Stomach (tissue), 9 donors: ENCODE data around the gene GPATCH3. TPM values are rescaled to one million over a fixed set of nuclear protein-coding genes. Genes with fewer than 3 reads are reported as not detected.

Source experiments
- DNase-seq, 2 donors: peaks; one replicate each; pipeline versions ENCODE4 v3.0.0 to v3.0.0-alpha.2; 2013 to 2019
- H3K27ac ChIP-seq, 5 donors: fragments of 200-600 bp in 4 of 5; sonication (generic) in 4 of 5; one replicate each; pipeline ENCODE4 v1.5.1; 2013 to 2019; ENCODE audit warnings: mild to moderate bottlenecking in 1 of 5, moderate library complexity in 1 of 5
- H3K27me3 ChIP-seq, 3 donors: fragments of 200-600 bp; sonication (generic); one replicate each; pipeline ENCODE4 v1.5.1; 2017 to 2019; ENCODE audit warnings: mixed run types in 1 of 3
- H3K36me3 ChIP-seq, 4 donors: fragments of 200-600 bp; sonication (generic); 1 replicate in 3 of 4; 2 replicates in 1 of 4; pipeline ENCODE4 v1.5.1; 2016 to 2019
- H3K4me1 ChIP-seq, 4 donors: fragments of 200-600 bp; sonication (generic); one replicate each; pipeline ENCODE4 v1.5.1; 2016 to 2019
- H3K4me3 ChIP-seq, 4 donors: fragments of 200-600 bp; sonication (generic) in 3 of 4; one replicate each; pipeline ENCODE4 v1.5.1; 2016 to 2019; ENCODE audit warnings: mild to moderate bottlenecking in 1 of 4
- H3K9me3 ChIP-seq, 4 donors: fragments of 200-600 bp; sonication (generic); one replicate each; pipeline ENCODE4 v1.5.1; 2016 to 2019
- CTCF ChIP-seq, 7 experiments: fragments of 450-650 bp in 4 of 7; fragments of 200-600 bp in 3 of 7; sonication (generic) in 3 of 7; IDR thresholded peaks; one replicate each; pipeline ENCODE4 v1.5.1; 2016 to 2019; ENCODE audit warnings: antibody characterized with exemption in 7 of 7, control low read depth in 2 of 7, mild to moderate bottlenecking in 1 of 7
- EP300 ChIP-seq: sonication (generic); formaldehyde crosslinking; IDR thresholded peaks from one replicate; pipeline ENCODE4 v1.6.1; 2017; ENCODE audit warnings: antibody characterized with exemption
- POLR2A ChIP-seq, 4 donors: fragments of 450-650 bp; IDR thresholded peaks; one replicate each; pipeline ENCODE4 v1.6.1; 2016; ENCODE audit warnings: antibody characterized with exemption in 4 of 4, control low read depth in 2 of 4, mild to moderate bottlenecking in 1 of 4, moderate library complexity in 1 of 4
- POLR2AphosphoS5 ChIP-seq, 3 donors: sonication (generic); formaldehyde crosslinking; IDR thresholded peaks; one replicate each; pipeline ENCODE4 v1.6.1; 2016; ENCODE audit warnings: antibody characterized with exemption in 3 of 3
- WGBS, 5 donors: extraction: QIAGEN DNeasy Blood & Tissue Kit in 3 of 5; methylation state at CpG; one replicate each; pipeline versions ENCODE4 v1.1.5 to v1.1.7; 2013 to 2018; 5-methylcytosine and 5-hydroxymethylcytosine counted together
- intact Hi-C: fragments of 100-400 bp; cut with DNase I; formaldehyde crosslinking; loops from one replicate; pipeline ENCODE4 v1.15.1; 2023; ENCODE audit warnings: low total_unique reads
- polyA plus RNA-seq, 3 donors: library from polyadenylated mRNA; stranded (reverse); fragments of 200-250 nt; gene quantifications; one replicate each; pipeline ENCODE4 v1.2.3, GENCODE V29; 2013
- total RNA-seq, 5 donors: library from RNA; depleted of rRNA; stranded (reverse); fragments of >200 nt; gene quantifications; one replicate each; pipeline versions ENCODE4 v1.1.0 to v1.2.3, GENCODE V29; 2014 to 2016
- donor health status: healthy with polysubstance abuse.
- donor health status: Bipolar disorder and iron deficiency.
- donor health status: healthy.

GPATCH3 gene
- total and polyA plus RNA-seq, 8 donors, result 3.1 to 42.0 (median 12.8) TPM

GRCh38 chr1:26894263-26894662 is 6.0 kb downstream of the GPATCH3 start:
- Histone ChIP-seq H3K36me3 (peaks cover 49 to 72% (median 70%) of the 10 kb centered on the region in 4 donors), H3K4me3 (no peak overlapping the region), H3K27ac (no peak overlapping the region), H3K4me1 (peaks cover 16 to 43% (median 29%) of the 10 kb centered on the region in 4 donors), H3K9me3 (no peaks in the 10 kb centered on the region), H3K27me3 (no peaks in the 10 kb centered on the region)
- no peak for DNase-seq
- WGBS, 5 donors, result 88 to 93% (median 93%) methylated on average over 13 of the region's 13 CpGs
- intact Hi-C loops, result no loop called here
- TF ChIP-seq EP300, result no peak
- no peak for TF ChIP-seq CTCF (IDR thresholded peaks at IDR 0.05)
- TF ChIP-seq POLR2AphosphoS5 (IDR thresholded peaks at IDR 0.05), result no peak
- TF ChIP-seq POLR2A (IDR thresholded peaks at IDR 0.05), result no peak

- Histone ChIP-seq H3K9me3 (no peaks in the 10 kb centered on the region), H3K27me3 (no peaks in the 10 kb centered on the region), H3K4me3 (peak overlapping the region; percentile 73 to 95 (median 86)), H3K27ac (peak overlapping the region; percentile 80 to 96 (median 91)), H3K36me3 (peaks cover 56 to 78% (median 75%) of the 10 kb centered on the region in 4 donors), H3K4me1 (peaks cover 20 to 37% (median 31%) of the 10 kb centered on the region in 4 donors)
- intact Hi-C loops, result no loop called here
- TF ChIP-seq POLR2AphosphoS5 (IDR thresholded peaks at IDR 0.05) (no peak), POLR2A (IDR thresholded peaks at IDR 0.05) (no peak), EP300 (no peak), CTCF (IDR thresholded peaks at IDR 0.05) (no peak)
- 2 to 3% (median 2%) methylated on average over 5 to 12 of the region's 12 CpGs for WGBS, 5 donors
- no peak for DNase-seq
These were observed 9.8 kb downstream of the GPATCH3 start for GRCh38 chr1:26890467-26890796.

GRCh38 chr1:26889551-26890466 is 10.5 kb downstream of the GPATCH3 start, which contains the start of gene GPN2:
Gene GPN2, minus strand, starts transcription at chr1:26890283. Its CDS starts 187 bp downstream, at chr1:26890096.
- no peaks in the 10 kb centered on the region for H3K27me3 ChIP-seq
- H3K4me3 ChIP-seq, result peak within 1 kb of the TSS; percentile 73 to 95 (median 86)
- intact Hi-C loops, result no loop called here
- H3K27ac ChIP-seq, result peak within 1 kb of the TSS; percentile 80 to 96 (median 91)
- DNase-seq, result peak; percentile 83 to 96
- TF ChIP-seq EP300, result no peak
- TF ChIP-seq POLR2AphosphoS5 (IDR thresholded peaks at IDR 0.05), result peak; percentile 65 to 96 (median 91)
- peaks cover 20 to 36% (median 29%) of the 10 kb centered on the region in 4 donors for H3K4me1 ChIP-seq
- peaks cover 58 to 78% (median 75%) of the 10 kb centered on the region in 4 donors for H3K36me3 ChIP-seq
- 0 to 2% (median 1%) methylated on average over 53 to 89 of the region's 89 CpGs for WGBS, 5 donors
- no peaks in the 10 kb centered on the region for H3K9me3 ChIP-seq

- 77 to 94% (median 88%) methylated on average over 1 of the region's 1 CpG for WGBS, 5 donors
- intact Hi-C loops, result no loop called here
- peaks cover 20 to 36% (median 29%) of the 10 kb centered on the region in 4 donors for H3K4me1 ChIP-seq
- no peaks in the 10 kb centered on the region for H3K27me3 ChIP-seq
- no peaks in the 10 kb centered on the region for H3K9me3 ChIP-seq
- peak overlapping the region in 1 of 5 donors; percentile 9 for H3K27ac ChIP-seq
- H3K4me3 ChIP-seq, result no peak overlapping the region
- TF ChIP-seq POLR2A (IDR thresholded peaks at IDR 0.05), result no peak
- no peak for TF ChIP-seq EP300
- TF ChIP-seq POLR2AphosphoS5 (IDR thresholded peaks at IDR 0.05), result no peak
- no peak for TF ChIP-seq CTCF (IDR thresholded peaks at IDR 0.05)
- DNase-seq, result no peak
- H3K36me3 ChIP-seq, result peaks cover 63 to 78% (median 75%) of the 10 kb centered on the region in 4 donors
These were observed 12.0 kb downstream of the GPATCH3 start for GRCh38 chr1:26888231-26888630.
